RWPE1 (cell line): ENCODE measurements around the gene LCT.

ENCODE experiments used
- CTCF ChIA-PET: fragments of 350-600 bp; sonication (Branson Sonifier 250); formaldehyde crosslinking; extraction: SDS; loops from one replicate; lab custom pipeline; 2021; lab: Yijun Ruan, JAX
- POLR2A ChIA-PET: fragments of 400-600 bp; formaldehyde crosslinking; extraction: SDS; loops from one replicate; lab custom pipeline; 2020; ENCODE audit warnings: antibody characterized with exemption; ENCODE audit not compliant: low non-redundant PET; lab: Yijun Ruan, JAX
- DNase-seq: peaks from one replicate; pipeline ENCODE4 v3.0.0; 2012; ENCODE audit warnings: low spot score
- H3K27ac ChIP-seq: fragments of 450-650 bp; 2 replicates; pipeline ENCODE4 v1.5.1; 2017
- TF ChIP-seq, protein P1 (sequence below): fragments of 450-650 bp; conservative IDR thresholded peaks from 2 replicates; pipeline ENCODE4 v1.5.1; 2017; ENCODE audit warnings: low read depth, mild to moderate bottlenecking

LCT gene

DNA sequence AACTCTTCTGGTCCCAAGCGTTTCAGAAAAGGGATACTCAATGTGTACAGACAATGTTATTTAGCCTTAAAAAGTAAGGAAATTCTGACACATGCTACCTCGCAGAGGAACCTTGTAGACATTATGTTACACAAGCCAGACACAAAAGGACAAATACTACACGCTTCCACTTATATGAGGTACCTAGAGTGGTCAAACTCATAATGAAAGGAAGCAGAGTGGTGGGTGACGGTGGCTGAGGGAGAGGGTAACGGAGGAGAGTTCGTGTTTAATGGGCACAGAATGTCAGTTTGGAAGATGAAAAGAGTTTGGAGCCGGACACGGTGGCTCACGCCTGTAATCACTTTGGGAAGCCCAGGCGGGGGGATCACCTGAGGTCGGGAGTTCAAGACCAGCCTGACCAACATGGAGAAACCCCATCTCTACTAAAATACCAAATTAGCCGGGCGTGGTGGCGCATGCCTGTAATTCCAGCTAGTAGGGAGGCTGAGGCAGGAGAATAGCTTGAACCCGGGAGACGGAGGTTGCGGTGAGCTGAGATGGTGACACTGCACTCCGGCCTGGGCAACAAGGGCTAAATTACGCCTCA is 37.9 kb upstream of the LCT start:
- POLR2A ChIA-PET: no interaction called here
- peak overlapping the region; percentile 89; the same call in 1 of the 2 replicates for H3K27ac ChIP-seq

DNA sequence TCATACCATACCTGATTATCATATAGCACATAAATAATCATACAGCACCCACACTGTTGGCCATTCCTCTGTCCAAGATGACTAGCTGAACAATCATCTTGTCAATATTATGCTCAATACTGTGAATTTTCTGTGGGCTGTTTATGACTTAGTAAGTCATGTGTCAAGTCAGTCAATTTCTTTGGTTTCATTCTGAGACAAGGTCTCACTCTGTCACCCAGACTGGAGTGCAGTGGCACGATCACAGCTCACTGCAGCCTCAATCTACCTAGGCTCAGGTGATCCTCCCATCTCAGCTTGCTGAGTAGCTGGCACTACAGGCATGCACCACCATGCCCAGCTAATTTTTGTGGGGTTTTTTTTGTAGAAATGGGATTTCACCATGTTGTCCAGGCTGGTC is 33.6 kb upstream of the LCT start:
- ChIA-PET CTCF (no interaction called here), POLR2A (no interaction called here)
- TF ChIP-seq, protein P1, sequence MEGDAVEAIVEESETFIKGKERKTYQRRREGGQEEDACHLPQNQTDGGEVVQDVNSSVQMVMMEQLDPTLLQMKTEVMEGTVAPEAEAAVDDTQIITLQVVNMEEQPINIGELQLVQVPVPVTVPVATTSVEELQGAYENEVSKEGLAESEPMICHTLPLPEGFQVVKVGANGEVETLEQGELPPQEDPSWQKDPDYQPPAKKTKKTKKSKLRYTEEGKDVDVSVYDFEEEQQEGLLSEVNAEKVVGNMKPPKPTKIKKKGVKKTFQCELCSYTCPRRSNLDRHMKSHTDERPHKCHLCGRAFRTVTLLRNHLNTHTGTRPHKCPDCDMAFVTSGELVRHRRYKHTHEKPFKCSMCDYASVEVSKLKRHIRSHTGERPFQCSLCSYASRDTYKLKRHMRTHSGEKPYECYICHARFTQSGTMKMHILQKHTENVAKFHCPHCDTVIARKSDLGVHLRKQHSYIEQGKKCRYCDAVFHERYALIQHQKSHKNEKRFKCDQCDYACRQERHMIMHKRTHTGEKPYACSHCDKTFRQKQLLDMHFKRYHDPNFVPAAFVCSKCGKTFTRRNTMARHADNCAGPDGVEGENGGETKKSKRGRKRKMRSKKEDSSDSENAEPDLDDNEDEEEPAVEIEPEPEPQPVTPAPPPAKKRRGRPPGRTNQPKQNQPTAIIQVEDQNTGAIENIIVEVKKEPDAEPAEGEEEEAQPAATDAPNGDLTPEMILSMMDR: no peak
- no peak for DNase-seq
- H3K27ac ChIP-seq: no peak overlapping the region

More for the DNA sequence above, 37.9 kb upstream of the LCT start:
- no peak for DNase-seq
- TF ChIP-seq, protein P1: no peak
- CTCF ChIA-PET: no interaction called here

DNA sequence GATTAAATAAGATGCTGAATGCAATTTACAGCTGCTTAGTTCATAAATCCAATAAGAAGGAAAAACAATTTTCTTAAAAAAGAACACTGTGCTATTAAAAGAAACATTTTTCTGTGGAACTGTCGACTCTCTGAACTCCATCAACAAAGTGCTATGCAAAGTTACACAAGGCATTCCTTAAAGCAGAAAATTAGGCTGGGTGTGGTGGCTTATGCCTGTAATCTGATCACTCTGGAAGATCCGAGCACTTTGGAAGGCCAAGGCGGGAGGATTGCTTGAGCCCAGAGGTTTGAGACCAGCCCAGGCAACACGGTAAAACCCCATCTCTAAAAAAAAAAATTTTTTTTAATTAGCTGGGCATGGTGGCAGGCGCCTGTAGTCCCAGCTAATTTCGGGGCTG is 26.2 kb upstream of the LCT start:
- no peak for DNase-seq
- TF ChIP-seq, protein P1: no peak
- ChIA-PET POLR2A (no interaction called here), CTCF (no interaction called here)
- 0 out of 2 replicates have a peak overlapping the region, but pooled peaks have one; percentile 3 for H3K27ac ChIP-seq

DNA sequence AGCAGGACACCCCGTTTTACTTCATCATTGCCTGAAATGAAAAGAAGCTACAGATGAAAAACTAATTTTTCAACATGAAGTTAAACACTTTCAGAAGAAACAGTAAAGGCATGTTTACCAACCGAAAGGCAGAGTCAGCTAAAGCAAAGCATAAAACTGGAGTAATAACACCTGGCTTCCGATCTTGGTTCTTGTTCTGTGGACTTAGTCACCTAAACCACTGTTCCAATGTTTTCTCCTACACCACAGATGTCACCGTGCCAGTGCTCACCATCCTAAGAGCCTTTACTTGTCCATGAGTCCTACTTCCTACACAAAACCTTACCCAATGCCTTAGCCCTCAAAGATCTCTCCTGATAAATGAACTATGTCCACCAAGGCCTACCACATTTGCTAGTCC is 25.7 kb upstream of the LCT start:
- CTCF ChIA-PET: no interaction called here
- TF ChIP-seq, protein P1: no peak
- no peak for DNase-seq
- POLR2A ChIA-PET: no interaction called here
- H3K27ac ChIP-seq: no peak overlapping the region

DNA sequence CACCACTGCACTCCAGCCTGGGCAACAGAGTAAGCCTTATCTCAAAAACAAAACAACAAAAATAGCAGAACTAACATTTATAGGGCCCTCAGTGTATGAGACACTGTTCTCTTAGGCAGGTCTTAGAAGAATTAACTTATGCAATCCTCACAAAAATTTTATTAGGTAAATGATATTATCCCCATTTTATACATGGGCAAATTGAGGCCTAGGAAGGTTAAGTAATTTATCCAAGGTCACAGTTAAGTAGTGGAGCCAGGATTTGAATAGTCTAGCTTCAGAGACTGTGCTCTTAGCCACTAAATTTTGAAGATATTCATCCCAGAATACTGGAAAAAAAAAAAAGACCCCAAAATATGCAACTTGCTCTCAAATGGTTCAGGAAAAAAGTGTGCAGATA is 16.4 kb upstream of the LCT start:
- CTCF ChIA-PET: no interaction called here

DNA sequence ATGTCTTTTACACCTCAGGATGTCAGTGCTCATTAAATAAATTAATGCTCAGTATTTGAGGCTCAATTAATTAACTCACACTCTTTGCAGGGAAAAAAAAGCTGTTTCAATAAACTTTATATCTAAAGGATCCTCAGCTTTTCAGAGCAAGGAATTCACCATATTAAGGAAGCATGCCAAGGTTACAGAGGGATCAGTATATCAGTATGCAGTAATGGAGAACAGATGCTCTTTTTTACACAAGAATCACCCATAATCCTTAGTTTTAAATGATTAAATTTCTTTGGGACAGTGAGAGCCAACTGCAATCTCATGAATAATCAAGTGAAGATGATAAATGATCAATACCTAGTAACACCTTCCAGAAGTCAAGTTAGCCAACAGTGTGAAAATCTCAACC is 14.9 kb upstream of the LCT start:
- CTCF ChIA-PET: interaction anchor here (0.6 to 1.2 kb wide), 2 partner anchors 15 to 54 kb away, joined by 3 read pairs; no protein-coding TSS in a partner anchor

More for the DNA sequence above, 16.4 kb upstream of the LCT start:
- POLR2A ChIA-PET: no interaction called here
- TF ChIP-seq, protein P1: no peak
- H3K27ac ChIP-seq: no peak overlapping the region
- DNase-seq: no peak

More for the DNA sequence above, 14.9 kb upstream of the LCT start:
- DNase-seq: no peak
- POLR2A ChIA-PET: no interaction called here
- H3K27ac ChIP-seq: no peak overlapping the region
- TF ChIP-seq, protein P1: no peak
